Measurements from ENCODE around the gene PEX5L. TPM values are rescaled to one million over a fixed set of nuclear protein-coding genes. Genes with fewer than 3 reads are reported as not detected.
"Not testable (repeated sequence)": the region's sequence is repeated elsewhere in the genome, so short reads cannot be mapped to it uniquely, and the experiment has no call there.

The PEX5L gene
- total RNA-seq, 1 experiment from 2014 or later, result not detected

DNA sequence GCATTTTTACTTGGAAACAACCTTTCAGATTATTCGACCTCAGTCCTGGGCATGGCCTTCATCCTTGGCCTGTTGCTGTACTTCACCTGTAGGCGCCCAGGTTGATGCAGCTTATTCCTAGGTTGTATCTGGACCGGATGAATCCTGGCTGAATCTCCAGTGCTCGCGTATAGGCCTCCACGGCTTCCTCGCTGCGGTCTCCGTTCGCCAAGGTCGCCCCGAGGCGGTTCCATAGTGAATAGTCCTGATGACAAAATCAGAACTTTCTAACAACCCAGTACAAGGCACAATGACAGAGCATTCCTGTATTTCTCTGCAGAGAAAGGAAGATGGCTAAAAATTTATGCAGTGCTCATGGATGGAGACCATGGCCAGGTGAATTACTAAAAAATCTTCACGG, 229.1 kb downstream of the PEX5L start:
- no peak for DNase-seq
- no peak overlapping the region for H3K4me3 ChIP-seq

DNA sequence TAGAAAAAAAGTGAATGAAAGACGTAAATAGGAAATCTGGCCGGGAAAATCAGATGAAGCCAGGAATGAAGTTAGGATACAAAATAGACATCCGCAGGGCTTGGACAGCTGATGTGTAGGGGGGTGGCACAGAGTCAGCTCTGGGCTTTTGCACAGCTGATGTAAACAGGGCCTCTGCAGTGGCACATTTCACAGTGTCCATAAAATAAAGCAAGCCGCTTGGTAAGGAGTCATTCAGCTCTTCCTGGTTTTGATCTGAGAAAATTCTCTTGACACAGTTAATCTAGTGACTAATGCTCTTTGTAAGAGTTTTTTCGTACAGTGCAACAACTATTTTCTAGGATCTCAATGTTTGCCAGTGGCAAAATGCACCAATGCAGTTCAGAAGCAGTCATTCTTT, 230.6 kb downstream of the PEX5L start:
- Histone ChIP-seq H3K9me3 (no peaks in the 10 kb centered on the region), H3K4me3 (no peak overlapping the region), H3K36me3 (no peaks in the 10 kb centered on the region), H3K27me3 (0 out of 2 replicates have a peak, but pooled peaks cover 2% of the 10 kb centered on the region)
- no peak for DNase-seq

More for the DNA sequence above, 229.1 kb downstream of the PEX5L start:
- Histone ChIP-seq H3K9me3 (no peaks in the 10 kb centered on the region), H3K36me3 (no peaks in the 10 kb centered on the region), H3K27me3 (0 out of 2 replicates have a peak, but pooled peaks cover 2% of the 10 kb centered on the region)

DNA sequence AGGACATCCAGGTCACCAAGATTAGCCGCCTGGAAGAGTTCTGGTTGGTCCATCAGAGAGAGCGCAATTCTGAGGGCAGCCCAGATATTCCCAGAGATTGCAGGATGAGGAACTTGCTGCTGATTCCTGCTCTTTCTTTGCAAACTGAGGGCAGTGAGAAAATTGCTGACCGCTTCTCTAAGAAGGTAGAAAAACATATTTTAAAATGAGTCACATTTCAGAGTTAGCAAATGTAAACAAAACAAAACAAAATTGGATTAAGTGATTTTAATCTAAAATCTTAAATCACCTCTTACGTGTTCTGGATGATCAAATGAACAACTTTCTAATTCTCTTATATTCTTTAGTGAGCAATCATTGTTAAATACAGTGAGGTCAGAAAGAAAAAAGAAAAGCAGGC, 234.9 kb downstream of the PEX5L start:
- H3K4me3 ChIP-seq, result no peak overlapping the region
- H3K27me3 ChIP-seq, result 0 out of 2 replicates have a peak, but pooled peaks cover 2% of the 10 kb centered on the region
- H3K36me3 ChIP-seq, result no peaks in the 10 kb centered on the region
- no peaks in the 10 kb centered on the region for H3K9me3 ChIP-seq
- DNase-seq, result no peak

DNA sequence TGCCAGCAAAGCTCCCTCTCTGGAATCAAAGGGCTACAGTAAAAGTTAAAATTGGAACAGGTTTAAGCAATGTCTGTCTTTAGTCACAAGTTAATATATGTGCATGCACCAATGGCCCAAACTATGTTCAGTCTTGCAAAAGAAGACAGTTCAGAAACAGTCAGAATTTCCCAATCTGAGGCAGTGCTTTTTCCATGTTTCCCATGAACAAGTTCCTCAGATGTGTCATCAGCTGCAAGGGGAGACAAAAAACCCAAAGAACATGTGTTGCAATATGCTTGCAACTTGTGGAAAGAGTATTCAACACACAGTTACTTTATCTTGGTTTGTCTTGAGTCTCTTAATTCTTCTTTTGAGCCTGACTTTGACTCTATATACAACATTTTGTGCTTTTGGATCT, 235.5 kb downstream of the PEX5L start:
- H3K4me3 ChIP-seq, result no peak overlapping the region
- no peak for DNase-seq
- no peaks in the 10 kb centered on the region for H3K36me3 ChIP-seq
- H3K27me3 ChIP-seq, result 0 out of 2 replicates have a peak, but pooled peaks cover 2% of the 10 kb centered on the region
- H3K9me3 ChIP-seq, result no peaks in the 10 kb centered on the region

DNA sequence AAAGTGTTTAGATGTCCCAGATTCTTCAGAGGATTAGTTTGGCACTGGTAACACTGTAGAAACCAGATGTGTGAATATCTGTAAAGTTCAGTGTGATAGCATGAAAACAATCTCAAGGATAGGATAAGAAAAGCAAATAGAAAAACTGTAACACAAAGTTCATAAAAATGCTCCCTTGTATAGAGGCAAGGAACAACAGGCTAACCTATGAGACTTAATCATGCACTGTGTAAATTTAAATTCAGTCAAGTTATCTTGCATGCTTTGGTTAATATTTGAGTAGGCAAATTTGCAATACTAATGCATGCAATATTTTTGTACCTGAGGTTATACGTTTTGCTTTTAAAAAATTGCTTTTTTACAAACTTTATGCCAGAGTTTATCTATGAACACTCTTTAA, 239.5 kb downstream of the PEX5L start:
- H3K9me3 ChIP-seq, result no peaks in the 10 kb centered on the region
- DNase-seq, result no peak
- H3K27me3 ChIP-seq, result no peaks in the 10 kb centered on the region
- H3K36me3 ChIP-seq, result no peaks in the 10 kb centered on the region
- H3K4me3 ChIP-seq, result no peak overlapping the region

DNA sequence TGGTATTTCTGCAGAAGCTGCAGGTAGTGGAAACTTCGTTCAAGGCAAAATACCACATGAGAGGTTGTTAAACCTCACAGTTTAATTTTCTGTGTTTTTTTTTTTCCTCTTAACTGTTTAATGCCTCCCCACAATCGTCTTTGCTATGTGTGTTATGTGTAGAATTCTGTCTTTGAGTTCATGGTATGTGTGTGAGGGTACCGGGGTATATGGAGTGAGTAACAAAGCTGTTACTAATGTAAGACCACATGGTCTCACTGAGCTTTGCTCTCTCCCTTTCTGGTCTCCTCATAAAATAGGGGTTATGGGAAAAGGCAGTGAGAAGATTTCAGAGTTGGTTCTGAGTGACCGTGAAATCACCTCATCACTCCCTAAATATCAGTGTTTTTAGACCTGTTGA, 240.3 kb downstream of the PEX5L start:
- H3K4me3 ChIP-seq, result no peak overlapping the region
- DNase-seq, result no peak
- H3K27me3 ChIP-seq, result no peaks in the 10 kb centered on the region
- H3K9me3 ChIP-seq, result no peaks in the 10 kb centered on the region
- no peaks in the 10 kb centered on the region for H3K36me3 ChIP-seq

DNA sequence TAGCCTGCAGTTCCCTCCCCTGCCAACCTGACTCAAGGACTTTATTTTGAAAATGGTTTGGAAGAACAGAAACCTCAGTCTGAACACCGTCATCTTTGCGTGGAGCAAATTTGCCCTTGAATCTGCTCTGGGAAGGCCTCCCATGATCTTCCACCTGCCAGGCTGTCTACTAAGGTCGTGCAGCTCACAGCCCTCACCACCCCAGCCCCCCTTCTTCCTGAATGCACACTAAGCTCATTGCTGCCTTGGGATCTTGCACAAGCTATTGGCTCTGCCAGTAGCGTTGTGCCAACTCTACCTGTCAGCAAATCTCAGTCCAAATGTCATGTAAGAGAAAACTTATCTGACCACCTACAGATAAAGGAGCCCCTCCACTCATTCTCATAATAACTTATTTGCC, 242.4 kb downstream of the PEX5L start:
- no peaks in the 10 kb centered on the region for H3K27me3 ChIP-seq
- no peak overlapping the region for H3K4me3 ChIP-seq
- DNase-seq, result no peak
- H3K36me3 ChIP-seq, result no peaks in the 10 kb centered on the region
- H3K9me3 ChIP-seq, result no peaks in the 10 kb centered on the region

DNA sequence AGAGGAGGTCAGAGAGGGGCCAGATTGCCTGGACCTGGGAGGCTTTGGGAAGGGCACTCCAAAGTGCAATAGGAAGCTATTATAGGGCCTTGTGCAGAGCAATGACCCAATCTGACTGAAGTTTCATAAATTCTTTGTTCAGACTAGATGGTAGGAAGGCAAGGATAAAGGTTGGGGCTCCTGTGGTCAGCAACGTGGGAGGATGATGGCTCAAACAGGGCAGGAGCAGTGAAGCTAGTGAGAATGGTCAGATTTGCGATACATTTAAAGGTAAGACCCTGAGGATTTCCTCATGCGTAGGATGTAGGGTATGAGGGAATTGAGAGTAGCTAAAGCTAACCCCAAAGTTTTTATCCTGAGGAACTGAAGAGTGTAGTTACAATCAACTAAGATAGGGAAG, 244.9 kb downstream of the PEX5L start:
- no peaks in the 10 kb centered on the region for H3K9me3 ChIP-seq
- no peak overlapping the region for H3K4me3 ChIP-seq
- DNase-seq, result no peak
- H3K36me3 ChIP-seq, result no peaks in the 10 kb centered on the region
- H3K27me3 ChIP-seq, result no peaks in the 10 kb centered on the region

DNA sequence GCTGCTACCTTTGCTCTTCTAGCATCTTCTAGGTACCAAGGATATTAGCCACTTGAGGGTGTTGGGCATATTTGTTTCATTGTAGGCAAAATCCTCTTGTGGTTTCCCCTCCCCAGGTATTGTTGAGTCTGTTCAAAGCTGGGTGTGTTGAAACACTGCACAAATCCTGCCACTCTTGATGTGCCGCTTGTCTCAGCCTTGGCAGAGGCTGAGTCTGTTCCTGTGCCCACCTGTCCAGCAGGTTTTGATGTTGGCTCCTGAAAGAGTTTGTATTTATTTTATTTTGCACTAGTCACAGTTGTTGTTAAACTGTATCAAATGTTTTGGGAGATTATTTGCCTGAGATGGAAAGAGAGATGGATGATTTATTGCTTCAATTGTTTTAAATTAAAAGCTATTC, 247.7 kb downstream of the PEX5L start:
- Histone ChIP-seq H3K36me3 (no peaks in the 10 kb centered on the region), H3K4me3 (no peak overlapping the region), H3K27me3 (no peaks in the 10 kb centered on the region), H3K9me3 (no peaks in the 10 kb centered on the region)
- no peak for DNase-seq

DNA sequence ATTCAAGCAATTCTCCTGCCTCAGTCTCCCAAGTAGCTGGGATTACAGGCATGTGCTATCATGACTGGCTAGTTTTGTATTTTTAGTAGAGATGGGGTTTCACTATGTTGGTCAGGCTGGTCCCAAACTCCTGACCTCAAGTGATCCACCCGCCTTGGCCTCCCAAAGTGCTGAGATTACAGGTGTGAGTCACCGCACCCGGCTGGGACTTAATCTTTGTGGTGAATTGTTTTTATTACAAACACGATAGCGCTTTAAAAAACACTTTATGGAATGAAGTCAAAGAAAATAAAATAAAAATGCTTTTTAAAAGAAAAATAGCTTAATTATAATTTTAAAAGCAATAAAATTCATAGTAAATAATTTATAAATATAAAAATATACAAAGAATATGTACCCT, 253.9 kb downstream of the PEX5L start:
- DNase-seq, result peak; percentile 49
- H3K4me3 ChIP-seq, H3K9me3 ChIP-seq, H3K36me3 ChIP-seq, H3K27me3 ChIP-seq: not testable (repeated sequence)

DNA sequence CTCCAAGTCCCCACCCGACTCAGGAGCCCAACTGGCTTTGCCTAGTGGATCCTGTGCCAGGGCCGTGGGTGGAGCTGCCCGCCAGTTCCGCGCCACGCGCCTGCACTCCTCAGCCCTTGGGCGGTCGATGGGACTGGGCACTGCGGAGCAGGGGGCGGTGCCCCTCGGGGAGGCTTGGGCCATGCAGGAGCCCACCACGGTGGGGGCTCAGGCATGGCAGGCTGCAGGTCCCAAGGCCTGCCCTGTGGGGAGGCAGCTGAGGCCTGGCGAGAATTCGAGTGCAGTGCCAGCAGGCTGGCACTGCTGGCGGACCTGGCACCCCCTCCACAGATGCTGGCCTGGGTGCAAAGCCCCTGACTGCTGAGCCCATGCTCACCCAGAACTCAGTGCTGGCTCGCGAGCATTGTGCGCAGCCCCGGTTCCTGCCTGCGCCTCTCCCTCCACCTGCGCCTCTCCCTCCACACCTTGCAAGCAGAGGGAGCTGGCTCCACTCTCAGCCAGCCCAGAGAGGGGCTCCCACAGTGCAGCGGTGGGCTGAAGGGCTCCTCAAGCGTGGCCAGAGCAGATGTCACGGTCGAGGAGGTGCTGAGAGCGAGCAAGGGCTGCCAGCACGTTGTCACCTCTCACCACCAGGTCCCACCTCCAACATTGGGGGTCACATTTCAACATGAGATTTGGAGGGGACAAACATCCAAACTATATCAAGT, 261.2 kb downstream of the PEX5L start:
- H3K36me3 ChIP-seq, result peaks cover 16% of the 10 kb centered on the region

DNA sequence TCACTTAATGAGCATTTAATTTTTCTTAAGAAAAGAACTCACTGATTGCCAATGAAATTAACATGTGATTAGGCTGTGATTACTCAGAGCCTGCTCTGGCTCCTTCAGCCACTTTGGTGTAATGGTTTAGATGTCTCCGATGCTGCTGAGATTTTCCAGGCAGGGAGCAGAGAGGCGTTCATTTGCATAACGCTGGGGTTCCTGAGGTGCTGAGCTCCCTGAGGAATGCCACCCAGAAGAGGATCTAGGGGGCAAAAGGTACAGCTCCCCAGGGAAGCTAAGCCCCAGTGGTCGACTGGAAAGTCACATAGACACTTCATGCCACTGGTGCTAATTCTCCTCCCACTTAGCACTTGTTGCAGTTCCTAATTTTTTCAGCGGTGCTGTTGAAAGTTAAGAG, 264.4 kb downstream of the PEX5L start:
- H3K4me3 ChIP-seq, result no peak overlapping the region
- DNase-seq, result no peak
- H3K36me3 ChIP-seq, result peaks cover 13% of the 10 kb centered on the region
- no peaks in the 10 kb centered on the region for H3K9me3 ChIP-seq
- no peaks in the 10 kb centered on the region for H3K27me3 ChIP-seq

More for the DNA sequence above, 261.2 kb downstream of the PEX5L start:
- no peaks in the 10 kb centered on the region for H3K9me3 ChIP-seq
- H3K27me3 ChIP-seq, result no peaks in the 10 kb centered on the region
- no peak overlapping the region for H3K4me3 ChIP-seq
- no peak for DNase-seq

DNA sequence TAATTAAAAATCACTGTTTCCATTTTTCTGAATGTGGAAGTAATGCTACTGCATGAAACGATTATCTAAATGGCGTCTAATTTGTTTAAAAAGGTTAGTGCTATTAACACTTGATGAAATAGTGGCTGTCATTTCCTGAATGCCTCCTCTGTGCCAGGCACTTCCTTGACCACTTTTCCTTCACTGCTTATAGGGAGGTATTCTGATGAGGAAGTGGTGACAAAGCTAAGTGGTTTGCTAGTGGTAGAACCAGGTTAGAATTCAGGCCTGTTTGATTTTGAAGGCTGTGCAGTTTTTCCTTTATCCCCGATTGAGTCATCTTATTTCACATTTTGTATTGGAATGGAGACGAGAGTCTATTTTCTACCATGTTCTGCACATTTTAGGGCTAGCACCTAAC, 264.9 kb downstream of the PEX5L start:
- H3K4me3 ChIP-seq, result no peak overlapping the region
- DNase-seq, result no peak
- peaks cover 13% of the 10 kb centered on the region for H3K36me3 ChIP-seq
- no peaks in the 10 kb centered on the region for H3K27me3 ChIP-seq
- no peaks in the 10 kb centered on the region for H3K9me3 ChIP-seq

DNA sequence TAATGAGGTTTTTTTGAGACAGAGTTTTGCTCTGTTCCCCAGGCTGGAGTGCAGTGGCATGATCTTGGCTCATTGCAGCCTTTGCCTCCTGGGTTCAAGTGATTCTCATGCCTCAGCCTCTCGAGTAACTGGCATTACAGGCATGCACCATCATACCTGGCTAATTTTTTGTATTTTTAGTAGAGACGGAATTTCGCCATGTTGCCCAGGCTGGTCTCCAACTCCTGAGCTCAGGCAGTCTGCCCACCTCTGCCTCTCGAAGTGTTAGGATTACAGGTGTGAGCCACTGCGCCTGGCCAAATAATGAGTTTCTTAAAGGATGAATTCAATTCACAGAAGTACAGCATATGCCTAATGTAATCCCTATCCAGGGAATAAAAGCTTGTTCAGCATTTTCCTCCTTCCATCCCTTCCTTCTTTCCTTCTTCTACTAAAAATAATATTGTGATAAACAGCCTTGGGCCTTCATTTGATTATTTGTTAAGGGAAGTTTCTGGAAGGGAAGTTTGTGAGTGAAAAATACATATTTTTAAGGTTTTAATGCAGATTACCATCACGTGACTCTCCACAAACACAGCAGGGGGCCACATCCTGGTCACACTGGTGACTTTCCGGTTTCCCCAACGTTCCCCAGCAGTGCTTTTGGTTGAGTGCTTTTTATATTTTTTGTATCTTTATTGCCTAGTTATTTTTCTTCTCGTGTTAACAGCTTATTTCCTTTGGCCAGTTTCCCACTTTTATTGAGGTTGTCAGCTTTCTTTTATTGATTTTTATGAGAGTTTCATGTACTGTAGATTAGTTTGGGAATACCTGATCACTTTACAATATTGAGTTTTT, 267.1 kb downstream of the PEX5L start:
- Histone ChIP-seq H3K27me3 (no peaks in the 10 kb centered on the region), H3K4me3 (no peak overlapping the region), H3K9me3 (no peaks in the 10 kb centered on the region), H3K36me3 (peaks cover 13% of the 10 kb centered on the region)
- no peak for DNase-seq

DNA sequence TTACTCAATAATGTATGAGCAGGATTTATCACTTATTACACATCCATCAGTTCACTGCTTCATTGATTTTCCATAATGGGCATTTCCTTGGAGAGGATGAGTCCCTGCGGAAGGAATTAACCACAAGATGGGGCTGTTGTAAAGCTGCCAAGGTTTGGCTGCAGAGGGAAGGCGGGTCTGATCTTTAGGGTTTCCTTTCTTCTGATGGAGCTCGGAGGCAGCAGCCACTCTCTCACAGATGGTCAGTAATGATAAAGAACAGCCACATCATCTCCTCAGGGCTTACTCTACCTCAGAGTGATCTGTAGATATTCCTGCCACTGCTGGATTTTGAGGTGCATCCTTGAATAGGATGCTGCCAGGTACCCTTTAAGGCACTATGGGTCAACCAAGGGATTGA, 268.7 kb downstream of the PEX5L start:
- no peaks in the 10 kb centered on the region for H3K9me3 ChIP-seq

DNA sequence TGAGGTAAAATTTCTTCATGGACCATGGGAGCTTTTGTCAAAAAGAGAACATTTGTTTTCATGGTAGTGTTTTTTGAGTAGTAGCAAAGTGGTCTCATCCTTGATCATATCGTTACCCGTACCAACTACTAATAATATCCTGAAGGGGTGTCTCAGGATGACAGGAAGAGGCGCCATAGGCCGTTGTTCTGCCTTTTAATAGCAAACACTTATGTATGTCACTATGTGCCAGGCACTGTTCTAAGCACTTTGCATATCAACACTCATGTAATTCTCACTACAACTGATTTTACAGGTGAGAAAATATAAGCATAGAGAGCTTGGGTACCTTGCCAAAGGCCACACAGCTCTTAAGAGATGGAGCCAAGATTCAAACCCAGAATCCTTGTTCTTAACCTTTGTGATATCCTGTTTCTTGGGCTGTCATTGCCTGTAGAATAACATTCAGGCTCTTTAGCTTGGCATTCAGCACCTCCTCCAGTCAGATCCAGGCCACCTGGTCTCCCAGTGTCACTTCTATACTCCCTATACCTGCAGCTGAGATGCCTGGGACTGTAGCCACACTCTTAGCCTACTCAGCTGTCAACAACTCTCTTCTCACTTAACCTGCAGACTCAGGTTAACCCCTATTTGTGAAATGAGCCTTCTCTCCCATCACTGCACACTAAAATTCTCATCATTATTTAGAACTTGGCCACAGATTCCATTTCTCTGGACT, 270.2 kb downstream of the PEX5L start:
- Histone ChIP-seq H3K4me3 (no peak overlapping the region), H3K36me3 (peaks cover 6% of the 10 kb centered on the region), H3K27me3 (no peaks in the 10 kb centered on the region), H3K9me3 (no peaks in the 10 kb centered on the region)
- no peak for DNase-seq

More for the DNA sequence above, 268.7 kb downstream of the PEX5L start:
- DNase-seq, result peak; percentile 48
- no peak overlapping the region for H3K4me3 ChIP-seq
- H3K36me3 ChIP-seq, result peaks cover 6% of the 10 kb centered on the region
- H3K27me3 ChIP-seq, result no peaks in the 10 kb centered on the region

DNA sequence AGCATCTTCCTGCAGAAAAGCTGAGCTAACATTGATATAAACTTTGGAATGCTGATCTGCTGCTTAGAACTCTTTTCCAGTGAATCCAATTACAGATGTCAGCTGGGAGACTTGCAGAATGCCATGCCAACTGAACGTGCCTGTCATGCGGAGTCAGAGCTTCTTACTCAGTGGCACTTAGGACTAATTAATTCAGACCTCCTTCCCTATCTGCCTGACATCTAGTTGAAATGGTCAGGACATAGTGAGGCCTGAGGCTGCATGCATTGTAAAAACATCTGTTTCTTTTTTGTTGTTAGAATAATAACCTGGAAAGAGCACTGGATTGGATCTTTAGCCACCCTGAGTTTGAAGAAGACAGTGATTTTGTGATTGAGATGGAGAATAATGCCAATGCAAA, 271.3 kb downstream of the PEX5L start:
- no peaks in the 10 kb centered on the region for H3K9me3 ChIP-seq
- DNase-seq, result no peak
- H3K27me3 ChIP-seq, result no peaks in the 10 kb centered on the region
- peaks cover 12% of the 10 kb centered on the region for H3K36me3 ChIP-seq
- H3K4me3 ChIP-seq, result no peak overlapping the region

All from MG63 (cell line).